Kidney (tissue), 14 donors: ENCODE measurements around the gene PRXL2B. TPM values are rescaled to one million over a fixed set of nuclear protein-coding genes. Genes with fewer than 3 reads are reported as not detected.
"Not testable (repeated sequence)": the region's sequence is repeated elsewhere in the genome, so short reads cannot be mapped to it uniquely, and the experiment has no call there.

ENCODE experiments used
- DNase-seq, 5 donors: peaks; one replicate each; pipeline ENCODE4 v3.0.0-alpha.2; 2013 to 2020
- FAIRE-seq: peaks from 2 replicates; lab custom pipeline; 2012; peaks lifted over from hg19 to GRCh38; lab: Jason Lieb, UNC
- H3K27ac ChIP-seq, 2 donors: one replicate each; pipeline ENCODE4 v1.7.0; 2013; ENCODE audit warnings: low read depth in 2 of 2, low read length in 2 of 2, inconsistent platforms in 1 of 2
- H3K27me3 ChIP-seq: one replicate; pipeline ENCODE4 v1.7.1; 2013; ENCODE audit warnings: low read length, inconsistent platforms; ENCODE audit not compliant: control insufficient read depth, insufficient read depth
- H3K36me3 ChIP-seq, 3 donors: one replicate each; pipeline versions ENCODE4 v1.7.0 to v1.7.1; 2013; ENCODE audit warnings: low read length in 3 of 3, control low read depth in 1 of 3, inconsistent platforms in 1 of 3; ENCODE audit not compliant: insufficient read depth in 3 of 3, control insufficient read depth in 2 of 3
- H3K4me1 ChIP-seq, 3 donors: one replicate each; pipeline versions ENCODE4 v1.7.0 to v1.7.1; 2013; ENCODE audit warnings: low read length in 3 of 3, inconsistent platforms in 1 of 3, low read depth in 1 of 3; ENCODE audit not compliant: control insufficient read depth in 2 of 3, insufficient read depth in 2 of 3
- H3K4me3 ChIP-seq, 3 donors: one replicate each; pipeline versions ENCODE4 v1.7.0 to v1.8.1; 2013; ENCODE audit warnings: low read length in 3 of 3, control low read depth in 1 of 3, inconsistent platforms in 1 of 3
- H3K9ac ChIP-seq, 3 donors: one replicate each; pipeline versions ENCODE4 v1.7.0 to v1.7.1; 2013; ENCODE audit warnings: low read length in 3 of 3, control low read depth in 1 of 3, inconsistent platforms in 1 of 3
- H3K9me3 ChIP-seq, 3 donors: one replicate each; pipeline versions ENCODE4 v1.7.0 to v1.7.1; 2013; ENCODE audit warnings: low read length in 3 of 3, control low read depth in 1 of 3, inconsistent platforms in 1 of 3; ENCODE audit not compliant: control insufficient read depth in 2 of 3, insufficient read depth in 1 of 3
- intact Hi-C: fragments of 100-400 bp; cut with DNase I; formaldehyde crosslinking; loops from one replicate; pipeline ENCODE4 v1.11.1; 2022
- polyA plus RNA-seq: library from polyadenylated mRNA; stranded (reverse); fragments of 350-450 nt; fragmentation: Illumina TruSeq; extraction: RNeasy Lipid Tissue Mini Kit (QIAGEN cat#74804); gene quantifications from one replicate; pipeline ENCODE4 v1.2.3, GENCODE V29; 2014; ENCODE audit warnings: low read depth, low replicate concordance; ENCODE audit not compliant: insufficient read depth
- total RNA-seq: library from RNA; stranded (reverse); fragmentation: NEBNext Ultra II Directional; extraction: Animal tissue kit (Norgen Biotek cat#: 25700); gene quantifications from one replicate; pipeline ENCODE4 v1.2.1, GENCODE V29; 2021
- TF ChIP-seq, protein P1 (sequence below): IDR thresholded peaks from 3 replicates; pipeline ENCODE4 v1.5.1; 2012; ENCODE audit warnings: mild to moderate bottlenecking, moderate library complexity, borderline replicate concordance; ENCODE audit not compliant: insufficient read depth; ENCODE audit errors: extremely low read depth
- donor health status: control.
- donor health status: control.
- donor health status: control.
- donor health status: control.
- donor health status: control.
- donor health status: DM: yes; HTN: yes; CAD: no.
- donor health status: Normal renal cell carcinoma (clear cell type).

PRXL2B gene
- total and polyA plus RNA-seq, 2 donors from 2014 or later = 25.6 to 39.5 TPM

GRCh38 chr1:2567083-2567679 is 19.4 kb upstream of the PRXL2B start:
- intact Hi-C loops = no loop called here
- Histone ChIP-seq H3K4me1 (no peaks in the 10 kb centered on the region), H3K27ac (no peak overlapping the region), H3K36me3 (no peaks in the 10 kb centered on the region), H3K9me3 (no peaks in the 10 kb centered on the region), H3K27me3 (no peaks in the 10 kb centered on the region), H3K9ac (no peak overlapping the region), H3K4me3 (no peak overlapping the region)
- TF ChIP-seq, protein P1, sequence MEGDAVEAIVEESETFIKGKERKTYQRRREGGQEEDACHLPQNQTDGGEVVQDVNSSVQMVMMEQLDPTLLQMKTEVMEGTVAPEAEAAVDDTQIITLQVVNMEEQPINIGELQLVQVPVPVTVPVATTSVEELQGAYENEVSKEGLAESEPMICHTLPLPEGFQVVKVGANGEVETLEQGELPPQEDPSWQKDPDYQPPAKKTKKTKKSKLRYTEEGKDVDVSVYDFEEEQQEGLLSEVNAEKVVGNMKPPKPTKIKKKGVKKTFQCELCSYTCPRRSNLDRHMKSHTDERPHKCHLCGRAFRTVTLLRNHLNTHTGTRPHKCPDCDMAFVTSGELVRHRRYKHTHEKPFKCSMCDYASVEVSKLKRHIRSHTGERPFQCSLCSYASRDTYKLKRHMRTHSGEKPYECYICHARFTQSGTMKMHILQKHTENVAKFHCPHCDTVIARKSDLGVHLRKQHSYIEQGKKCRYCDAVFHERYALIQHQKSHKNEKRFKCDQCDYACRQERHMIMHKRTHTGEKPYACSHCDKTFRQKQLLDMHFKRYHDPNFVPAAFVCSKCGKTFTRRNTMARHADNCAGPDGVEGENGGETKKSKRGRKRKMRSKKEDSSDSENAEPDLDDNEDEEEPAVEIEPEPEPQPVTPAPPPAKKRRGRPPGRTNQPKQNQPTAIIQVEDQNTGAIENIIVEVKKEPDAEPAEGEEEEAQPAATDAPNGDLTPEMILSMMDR = no peak
- FAIRE-seq = no peak
- peak in 1 of 5 donors; percentile 69 for DNase-seq

- H3K27ac ChIP-seq, H3K36me3 ChIP-seq, intact Hi-C loops, H3K9ac ChIP-seq, H3K9me3 ChIP-seq, H3K4me1 ChIP-seq, H3K4me3 ChIP-seq, H3K27me3 ChIP-seq, FAIRE-seq: not testable (repeated sequence)
- DNase-seq = peak in 1 of 5 donors; percentile 61
Measured at GRCh38 chr1:2568187-2568816, 18.3 kb upstream of the PRXL2B start.

DNA sequence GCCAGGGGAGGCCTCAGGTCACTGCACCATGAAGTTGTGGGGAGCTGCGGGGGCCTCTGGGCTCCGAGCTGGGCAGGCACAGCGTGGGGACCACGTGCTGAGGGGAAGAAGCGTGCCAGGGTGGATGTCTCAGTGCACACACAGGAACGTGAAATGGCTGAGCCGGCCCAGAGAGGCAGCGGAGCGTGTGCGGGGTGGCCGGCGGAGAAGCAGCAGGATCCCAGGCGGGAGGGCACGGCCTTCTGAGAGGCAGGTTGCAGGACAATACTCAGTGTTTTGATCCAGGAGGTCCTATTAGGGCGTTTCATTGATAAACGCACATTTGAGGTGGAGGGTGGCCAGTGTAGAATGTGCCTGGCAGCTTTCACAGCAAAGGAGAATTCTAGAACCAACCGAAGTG is 17.5 kb upstream of the PRXL2B start:
- H3K27me3 ChIP-seq = no peaks in the 10 kb centered on the region
- H3K36me3 ChIP-seq = no peaks in the 10 kb centered on the region
- TF ChIP-seq, protein P1 = no peak
- H3K4me1 ChIP-seq = no peaks in the 10 kb centered on the region
- H3K27ac ChIP-seq = no peak overlapping the region
- peaks cover 0 to 5% (median 0%) of the 10 kb centered on the region in 3 donors for H3K9me3 ChIP-seq
- H3K4me3 ChIP-seq = no peak overlapping the region
- intact Hi-C loops = no loop called here
- DNase-seq = peak in 2 of 5 donors; percentile 62 to 63
- H3K9ac ChIP-seq = no peak overlapping the region
- FAIRE-seq = no peak

GRCh38 chr1:2569703-2570102 is 16.9 kb upstream of the PRXL2B start:
- H3K27ac ChIP-seq, H3K9ac ChIP-seq, H3K4me1 ChIP-seq, H3K9me3 ChIP-seq, H3K27me3 ChIP-seq, FAIRE-seq, H3K4me3 ChIP-seq, intact Hi-C loops, H3K36me3 ChIP-seq: not testable (repeated sequence)
- peak in 1 of 5 donors; percentile 67 for DNase-seq
